Jurkat, Clone E6-1 (cell line): Measurements from ENCODE around the gene EXOC4.
"Not testable (repeated sequence)": the region's sequence is repeated elsewhere in the genome, so short reads cannot be mapped to it uniquely, and the experiment has no call there.

ENCODE experiments used
- DNase-seq: peaks from one replicate; pipeline ENCODE4 v3.0.0-alpha.2; 2011; ENCODE audit warnings: low read depth, low spot score
- H3K4me3 ChIP-seq: 2 replicates; pipeline ENCODE4 v1.5.1; 2011; ENCODE audit warnings: mild to moderate bottlenecking, low read length, control low read depth, moderate library complexity

EXOC4 gene

GRCh38 chr7:133885213-133885612 is 632.3 kb downstream of the EXOC4 start:
- no peak for DNase-seq
- H3K4me3 ChIP-seq: no peak overlapping the region

- no peak overlapping the region for H3K4me3 ChIP-seq
- DNase-seq: no peak
These were observed 633.2 kb downstream of the EXOC4 start for GRCh38 chr7:133886086-133886485.

GRCh38 chr7:133886797-133887196 is 633.9 kb downstream of the EXOC4 start:
- no peak overlapping the region for H3K4me3 ChIP-seq
- no peak for DNase-seq

GRCh38 chr7:133887459-133887858 is 634.6 kb downstream of the EXOC4 start:
- no peak for DNase-seq
- no peak overlapping the region for H3K4me3 ChIP-seq

- DNase-seq: no peak
- H3K4me3 ChIP-seq: no peak overlapping the region
These were observed 635.4 kb downstream of the EXOC4 start for GRCh38 chr7:133888061-133888930.

GRCh38 chr7:133904776-133905175 is 651.9 kb downstream of the EXOC4 start:
- DNase-seq: no peak
- H3K4me3 ChIP-seq: no peak overlapping the region

- DNase-seq, H3K4me3 ChIP-seq: not testable (repeated sequence)
These were observed 653.7 kb downstream of the EXOC4 start for GRCh38 chr7:133906553-133906952.

- no peak for DNase-seq
- H3K4me3 ChIP-seq: no peak overlapping the region
These were observed 657.9 kb downstream of the EXOC4 start for GRCh38 chr7:133910761-133911160.

GRCh38 chr7:133911724-133912123 is 658.8 kb downstream of the EXOC4 start:
- no peak for DNase-seq

GRCh38 chr7:133912916-133913697 is 660.2 kb downstream of the EXOC4 start:
- no peak overlapping the region for H3K4me3 ChIP-seq
- no peak for DNase-seq

More at GRCh38 chr7:133911724-133912123, 658.8 kb downstream of the EXOC4 start:
- no peak overlapping the region for H3K4me3 ChIP-seq

GRCh38 chr7:133916621-133917020 is 663.7 kb downstream of the EXOC4 start:
- no peak for DNase-seq
- H3K4me3 ChIP-seq: no peak overlapping the region

- DNase-seq: no peak
- H3K4me3 ChIP-seq: no peak overlapping the region
These were observed 666.9 kb downstream of the EXOC4 start for GRCh38 chr7:133919810-133920209.

GRCh38 chr7:133921635-133922182 is 668.8 kb downstream of the EXOC4 start:
- no peak overlapping the region for H3K4me3 ChIP-seq
- DNase-seq: no peak

GRCh38 chr7:133923974-133924373 is 671.1 kb downstream of the EXOC4 start:
- no peak overlapping the region for H3K4me3 ChIP-seq

GRCh38 chr7:133931053-133931452 is 678.2 kb downstream of the EXOC4 start:
- DNase-seq: no peak
- no peak overlapping the region for H3K4me3 ChIP-seq

More at GRCh38 chr7:133923974-133924373, 671.1 kb downstream of the EXOC4 start:
- DNase-seq: no peak

- no peak overlapping the region for H3K4me3 ChIP-seq
- no peak for DNase-seq
These were observed 679.7 kb downstream of the EXOC4 start for GRCh38 chr7:133932591-133932990.

- H3K4me3 ChIP-seq: no peak overlapping the region
- DNase-seq: no peak
These were observed 681.5 kb downstream of the EXOC4 start for GRCh38 chr7:133934262-133934976.

- no peak for DNase-seq
- no peak overlapping the region for H3K4me3 ChIP-seq
These were observed 682.1 kb downstream of the EXOC4 start for GRCh38 chr7:133934977-133935330.

GRCh38 chr7:133936074-133936473 is 683.2 kb downstream of the EXOC4 start:
- DNase-seq: no peak
- no peak overlapping the region for H3K4me3 ChIP-seq
